ENCODE measurements around the gene ATP6V1G3.
"Not testable (repeated sequence)": the region's sequence is repeated elsewhere in the genome, so short reads cannot be mapped to it uniquely, and the experiment has no call there.

Gene ATP6V1G3

GRCh38 chr1:198496216-198497143 lies 44.0 kb downstream of the ATP6V1G3 start:
- no peak for DNase-seq

GRCh38 chr1:198495631-198496030 lies 44.8 kb downstream of the ATP6V1G3 start:
- no peak for DNase-seq

GRCh38 chr1:198494658-198495103 lies 45.8 kb downstream of the ATP6V1G3 start:
- no peak for DNase-seq

- no peak for DNase-seq
Observed at GRCh38 chr1:198494139-198494538, 46.3 kb downstream of the ATP6V1G3 start.

GRCh38 chr1:198493329-198493728 lies 47.2 kb downstream of the ATP6V1G3 start:
- no peak for DNase-seq

- DNase-seq, result no peak
Observed at GRCh38 chr1:198492872-198493271, 47.6 kb downstream of the ATP6V1G3 start.

- no peak for DNase-seq
Observed at GRCh38 chr1:198491596-198491995, 48.9 kb downstream of the ATP6V1G3 start.

GRCh38 chr1:198491028-198491427 lies 49.5 kb downstream of the ATP6V1G3 start:
- no peak for DNase-seq

- no peak for DNase-seq
Observed at GRCh38 chr1:198490224-198490623, 50.3 kb downstream of the ATP6V1G3 start.

GRCh38 chr1:198486903-198487302 lies 53.6 kb downstream of the ATP6V1G3 start:
- no peak for DNase-seq

- DNase-seq, result no peak
Observed at GRCh38 chr1:198483645-198484044, 56.8 kb downstream of the ATP6V1G3 start.

GRCh38 chr1:198483006-198483405 lies 57.5 kb downstream of the ATP6V1G3 start:
- no peak for DNase-seq

- no peak for DNase-seq
Observed at GRCh38 chr1:198481661-198482060, 58.8 kb downstream of the ATP6V1G3 start.

- no peak for DNase-seq
Observed at GRCh38 chr1:198480876-198481275, 59.6 kb downstream of the ATP6V1G3 start.

GRCh38 chr1:198477354-198477753 lies 63.1 kb downstream of the ATP6V1G3 start:
- not testable (repeated sequence) for DNase-seq

Measured in NCI-H1092 treated with DMSO at 0.1 percent for 48 hours (cell line).